Measurements from ENCODE around the gene NFU1. TPM values are rescaled to one million over a fixed set of nuclear protein-coding genes. Genes with fewer than 3 reads are reported as not detected.
A peak's percentile ranks its signal among the peaks of the same experiment; 100 is the strongest.

NFU1 gene
- total and polyA plus RNA-seq, 2 experiments from 2014 or later: 39.9 to 102 TPM

- TF ChIP-seq CTCF (conservative IDR thresholded peaks at IDR 0.05; ENCODE audit: low read depth in 2 of 2) (no peak), ETS1 (IDR thresholded peaks at IDR 0.05) (no peak), STAT1 (IDR thresholded peaks at IDR 0.05; ENCODE audit: unreplicated experiment) (no peak)
Measured at GRCh38 chr2:69368588-69368987, 68.6 kb downstream of the NFU1 start (continued).

GRCh38 chr2:69359371-69359770, 77.9 kb downstream of the NFU1 start:
- no peaks in the 10 kb centered on the region for H3K9me3 Mint-ChIP-seq
- H3K27ac Mint-ChIP-seq: peak overlapping the region; percentile 88
- DNase-seq (ENCODE audit: low spot score) (no peak), ATAC-seq (no peak)
- peaks cover 19% of the 10 kb centered on the region; the same call in 1 of the 2 replicates for H3K4me1 ChIP-seq (ENCODE audit: insufficient read depth)
- H3K27me3 Mint-ChIP-seq (ENCODE audit: insufficient read depth, low read depth, poor library complexity): peaks cover 2% of the 10 kb centered on the region
- no peaks in the 10 kb centered on the region for H3K79me2 ChIP-seq (replicated peaks; ENCODE audit: insufficient read depth)
- no peaks in the 10 kb centered on the region for H3F3A ChIP-seq (replicated peaks; ENCODE audit: low read depth)
- H3K36me3 ChIP-seq (ENCODE audit: insufficient read depth): peaks cover 19% of the 10 kb centered on the region
- no peak overlapping the region for H3K4me3 ChIP-seq
- H3K4me1 Mint-ChIP-seq: peaks cover 29% of the 10 kb centered on the region; the same call in 2 of the 3 replicates
- no peaks in the 10 kb centered on the region for H3K9me2 ChIP-seq (ENCODE audit: insufficient read depth)
- H3K4me3 Mint-ChIP-seq: no peak overlapping the region
- peak overlapping the region; percentile 64 for H3K27ac ChIP-seq (ENCODE audit: low read depth)
- H3K36me3 Mint-ChIP-seq (ENCODE audit: low read depth): peaks cover 74% of the 10 kb centered on the region
- peak overlapping the region; percentile 8; the same call in 1 of the 2 replicates for H3K4me2 ChIP-seq
- H3K27me3 ChIP-seq (ENCODE audit: insufficient read depth): no peaks in the 10 kb centered on the region
- H4K20me1 ChIP-seq (replicated peaks; ENCODE audit: insufficient read depth): no peaks in the 10 kb centered on the region
- no peak for TF ChIP-seq REST (IDR thresholded peaks at IDR 0.05; ENCODE audit: unreplicated experiment)
- TF ChIP-seq ZNF114 (CRISPR knock-in tag; IDR thresholded peaks at IDR 0.05): no peak
- TF ChIP-seq POLR2AphosphoS5 (IDR thresholded peaks at IDR 0.05; ENCODE audit: low read depth): no peak
- no peak for TF ChIP-seq NANOG (IDR thresholded peaks at IDR 0.05; ENCODE audit: borderline replicate concordance)
- no peak for TF ChIP-seq STAT1 (IDR thresholded peaks at IDR 0.05; ENCODE audit: unreplicated experiment)
- TF ChIP-seq ZNF462 (CRISPR knock-in tag; IDR thresholded peaks at IDR 0.05): no peak
- no peak overlapping the region for H2AFZ ChIP-seq

Data from GM23338 (cell line).